Tibial artery (tissue), 4 donors: ENCODE data around the gene MPHOSPH9.
A peak's percentile ranks its signal among the peaks of the same experiment; 100 is the strongest.

ENCODE experiments used
- DNase-seq, 2 donors: peaks; one replicate each; pipeline ENCODE4 v3.0.0-alpha.2; 2019
- H3K27ac ChIP-seq, 2 donors: fragments of 200-600 bp; sonication (generic) in 1 of 2; 1 replicate in 1 of 2; 2 replicates in 1 of 2; pipeline ENCODE4 v1.5.1; 2018 to 2019; ENCODE audit warnings: mild to moderate bottlenecking in 1 of 2
- H3K27me3 ChIP-seq, 2 donors: fragments of 200-600 bp; sonication (generic) in 1 of 2; one replicate each; pipeline versions ENCODE4 v1.5.1 to v1.6.0; 2016 to 2019
- H3K36me3 ChIP-seq, 3 donors: fragments of 200-600 bp; sonication (generic) in 2 of 3; one replicate each; pipeline ENCODE4 v1.5.1; 2016 to 2019; ENCODE audit warnings: mild to moderate bottlenecking in 2 of 3
- H3K4me1 ChIP-seq, 4 donors: fragments of 200-600 bp; sonication (generic) in 2 of 4; 1 replicate in 3 of 4; 2 replicates in 1 of 4; pipeline ENCODE4 v1.5.1; 2016 to 2019
- H3K4me3 ChIP-seq, 2 donors: fragments of 200-600 bp; sonication (generic) in 1 of 2; 1 replicate in 1 of 2; 2 replicates in 1 of 2; pipeline ENCODE4 v1.5.1; 2018 to 2019; ENCODE audit warnings: mild to moderate bottlenecking in 2 of 2
- H3K9me3 ChIP-seq, 3 donors: fragments of 200-600 bp; sonication (generic) in 1 of 3; one replicate each; pipeline ENCODE4 v1.5.1; 2016 to 2019
- intact Hi-C: fragments of 100-400 bp; cut with DNase I; formaldehyde crosslinking; loops from one replicate; pipeline ENCODE4 v1.15.0; 2023; ENCODE audit warnings: low total_unique reads
- TF ChIP-seq, protein P1 (sequence below), 2 experiments: fragments of 200-600 bp in 1 of 2; fragments of 450-650 bp in 1 of 2; IDR thresholded peaks; one replicate each; pipeline ENCODE4 v1.5.1; 2017 to 2019; ENCODE audit warnings: antibody characterized with exemption in 2 of 2, mild to moderate bottlenecking in 1 of 2, moderate library complexity in 1 of 2

The MPHOSPH9 gene

DNA sequence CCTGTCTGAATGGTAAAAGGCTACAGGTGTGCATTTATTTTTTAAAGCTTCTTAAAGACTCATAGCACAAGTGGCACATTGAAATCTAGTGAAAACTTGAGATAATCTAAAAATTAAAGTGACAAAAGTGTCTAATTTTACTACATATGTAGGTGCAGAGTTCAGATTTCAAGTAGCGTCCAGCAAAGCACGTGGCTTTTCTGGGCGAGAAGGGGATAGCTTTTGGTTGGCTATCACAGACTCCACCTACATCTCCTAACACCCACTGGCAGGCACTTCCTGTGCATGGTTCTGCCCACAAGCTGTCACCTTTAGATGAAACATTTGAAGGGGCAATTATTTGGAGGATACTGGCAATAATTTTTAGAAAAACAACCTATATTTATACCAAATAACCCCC is 80.1 kb downstream of the MPHOSPH9 start:
- Histone ChIP-seq H3K36me3 (no peaks in the 10 kb centered on the region), H3K4me3 (no peak overlapping the region), H3K4me1 (peaks cover 0 to 19% (median 19%) of the 10 kb centered on the region in 4 donors), H3K27me3 (no peaks in the 10 kb centered on the region), H3K9me3 (no peaks in the 10 kb centered on the region), H3K27ac (no peak overlapping the region)
- DNase-seq = no peak
- TF ChIP-seq, protein P1, sequence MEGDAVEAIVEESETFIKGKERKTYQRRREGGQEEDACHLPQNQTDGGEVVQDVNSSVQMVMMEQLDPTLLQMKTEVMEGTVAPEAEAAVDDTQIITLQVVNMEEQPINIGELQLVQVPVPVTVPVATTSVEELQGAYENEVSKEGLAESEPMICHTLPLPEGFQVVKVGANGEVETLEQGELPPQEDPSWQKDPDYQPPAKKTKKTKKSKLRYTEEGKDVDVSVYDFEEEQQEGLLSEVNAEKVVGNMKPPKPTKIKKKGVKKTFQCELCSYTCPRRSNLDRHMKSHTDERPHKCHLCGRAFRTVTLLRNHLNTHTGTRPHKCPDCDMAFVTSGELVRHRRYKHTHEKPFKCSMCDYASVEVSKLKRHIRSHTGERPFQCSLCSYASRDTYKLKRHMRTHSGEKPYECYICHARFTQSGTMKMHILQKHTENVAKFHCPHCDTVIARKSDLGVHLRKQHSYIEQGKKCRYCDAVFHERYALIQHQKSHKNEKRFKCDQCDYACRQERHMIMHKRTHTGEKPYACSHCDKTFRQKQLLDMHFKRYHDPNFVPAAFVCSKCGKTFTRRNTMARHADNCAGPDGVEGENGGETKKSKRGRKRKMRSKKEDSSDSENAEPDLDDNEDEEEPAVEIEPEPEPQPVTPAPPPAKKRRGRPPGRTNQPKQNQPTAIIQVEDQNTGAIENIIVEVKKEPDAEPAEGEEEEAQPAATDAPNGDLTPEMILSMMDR (IDR thresholded peaks at IDR 0.05) = no peak
- intact Hi-C loops = loop anchor here (5.0 to 10.0 kb wide), 2 partner anchors 82 to 91 kb away; partner anchors contain the start of genes MPHOSPH9 and MTRFR

- TF ChIP-seq, protein P1 (IDR thresholded peaks at IDR 0.05) = no peak
- intact Hi-C loops = loop anchor here (2.0 to 10.0 kb wide), 3 partner anchors 83 to 109 kb away; partner anchors contain the start of genes MPHOSPH9 and MTRFR
- peak overlapping the region; percentile 65 to 85 for H3K4me3 ChIP-seq
These were observed 81.2 kb downstream of the MPHOSPH9 start for GRCh38 chr12:123151457-123152454.

DNA sequence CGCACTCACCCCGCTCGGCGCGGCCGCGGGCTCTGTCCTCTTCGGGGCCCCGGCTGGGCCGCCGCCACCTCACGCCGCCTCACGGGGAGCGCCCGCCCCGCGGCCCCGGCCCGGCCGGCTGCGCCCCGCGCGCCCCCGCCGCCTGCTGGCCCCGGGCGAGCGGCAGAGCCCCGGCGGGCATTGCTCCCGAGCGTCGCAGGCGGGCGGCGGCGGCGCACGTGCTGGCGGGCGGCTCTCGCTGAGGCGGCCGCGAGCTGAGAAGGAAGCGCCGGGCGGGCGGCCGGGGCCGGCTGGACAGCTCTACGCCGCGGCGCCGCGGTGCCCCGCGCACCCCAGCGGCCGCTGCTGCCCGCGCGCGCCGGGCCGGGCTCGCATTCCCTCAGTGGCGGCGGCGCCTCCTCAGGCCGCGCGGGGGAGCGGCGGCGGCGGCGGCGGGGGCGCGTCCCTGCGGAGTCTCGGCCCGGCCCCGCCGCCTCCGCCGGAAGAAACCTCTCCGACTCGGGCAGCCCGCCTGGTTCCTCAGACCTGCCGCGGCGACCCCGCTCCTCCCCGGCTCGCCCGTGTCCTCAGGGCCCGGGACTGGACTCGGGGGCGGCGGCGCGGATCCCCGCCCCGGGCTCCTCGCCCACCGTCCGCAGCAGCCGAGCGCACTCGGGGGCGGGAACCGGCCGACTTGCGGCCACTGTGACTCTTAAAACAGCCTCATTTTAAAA is 82.0 kb downstream of the MPHOSPH9 start, which contains the start of gene PITPNM2:
PITPNM2 (minus strand) TSS at position 347 of the 713 bp plus-strand sequence. CDS start 116,500 bp downstream, outside the sequence.
- Histone ChIP-seq H3K36me3 (no peaks in the 10 kb centered on the region), H3K27ac (peak within 1 kb of the TSS; percentile 85 to 91), H3K9me3 (no peaks in the 10 kb centered on the region), H3K4me1 (peaks cover 0 to 19% (median 19%) of the 10 kb centered on the region in 4 donors), H3K4me3 (peak within 1 kb of the TSS; percentile 65 to 85), H3K27me3 (no peaks in the 10 kb centered on the region)
- intact Hi-C loops = loop anchor here (2.0 to 10.0 kb wide), 3 partner anchors 84 to 108 kb away; partner anchors contain the start of genes MPHOSPH9 and MTRFR
- peak; percentile 51 to 79 for DNase-seq
- TF ChIP-seq, protein P1 (IDR thresholded peaks at IDR 0.05) = peak in 1 of 2 experiments; percentile 76

More at GRCh38 chr12:123151457-123152454, 81.2 kb downstream of the MPHOSPH9 start:
- no peak for DNase-seq
- Histone ChIP-seq H3K36me3 (no peaks in the 10 kb centered on the region), H3K9me3 (no peaks in the 10 kb centered on the region), H3K27ac (peak overlapping the region; percentile 85 to 91), H3K27me3 (no peaks in the 10 kb centered on the region), H3K4me1 (peaks cover 0 to 19% (median 19%) of the 10 kb centered on the region in 4 donors)

DNA sequence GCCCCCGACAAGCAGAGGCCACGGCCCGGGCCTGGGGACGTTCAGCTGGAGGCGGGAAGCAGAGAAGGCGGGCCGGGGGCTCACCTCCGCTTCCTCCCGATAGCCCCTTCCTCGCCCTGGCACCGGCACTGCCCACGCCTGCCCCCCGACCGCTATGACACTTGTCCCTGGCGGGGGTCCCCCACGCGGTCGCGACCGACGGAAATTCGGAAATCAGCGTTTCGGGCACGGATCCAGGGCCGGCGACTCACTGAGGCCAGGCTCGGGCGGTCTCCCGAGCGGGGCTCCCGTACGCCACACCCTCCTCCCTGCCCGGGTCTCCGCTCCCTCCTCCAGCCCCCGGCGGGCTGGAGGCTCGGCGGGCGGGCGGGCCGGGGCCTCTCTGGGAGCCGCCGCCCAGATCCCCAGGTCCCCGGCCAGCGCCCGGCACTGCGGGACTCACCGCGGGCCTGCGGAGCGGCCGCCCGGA is 82.6 kb downstream of the MPHOSPH9 start:
- Histone ChIP-seq H3K27ac (peak overlapping the region; percentile 76 to 81), H3K9me3 (no peaks in the 10 kb centered on the region), H3K36me3 (no peaks in the 10 kb centered on the region), H3K4me1 (peaks cover 0 to 19% (median 19%) of the 10 kb centered on the region in 4 donors), H3K4me3 (peak overlapping the region; percentile 65 to 85), H3K27me3 (no peaks in the 10 kb centered on the region)
- intact Hi-C loops = loop anchor here (2.0 to 10.0 kb wide), 3 partner anchors 84 to 108 kb away; partner anchors contain the start of genes MPHOSPH9 and MTRFR
- TF ChIP-seq, protein P1 (IDR thresholded peaks at IDR 0.05) = no peak
- peak in 1 of 2 donors; percentile 70 for DNase-seq
